Amniotic epithelial cell (primary cell): ENCODE results near the gene GNAI3.
A peak's percentile ranks its signal among the peaks of the same experiment; 100 is the strongest.

ENCODE experiments used
- DNase-seq: peaks from one replicate; pipeline ENCODE4 v3.0.0-alpha.2; 2010; ENCODE audit warnings: low read depth

GNAI3 gene

GRCh38 chr1:109546311-109547109, 1.9 kb upstream of the GNAI3 start:
- DNase-seq, result peak; percentile 81

- no peak for DNase-seq
Observed at GRCh38 chr1:109547463-109548320, 723 bp upstream of the GNAI3 start.

GRCh38 chr1:109556563-109556962, 8.1 kb downstream of the GNAI3 start:
- no peak for DNase-seq

GRCh38 chr1:109557520-109557919, 9.1 kb downstream of the GNAI3 start:
- DNase-seq, result no peak

- no peak for DNase-seq
Observed at GRCh38 chr1:109559995-109560394, 11.6 kb downstream of the GNAI3 start.

GRCh38 chr1:109564194-109564878, 15.9 kb downstream of the GNAI3 start:
- no peak for DNase-seq

GRCh38 chr1:109565241-109565640, 16.8 kb downstream of the GNAI3 start:
- peak; percentile 60 for DNase-seq

GRCh38 chr1:109566982-109567381, 18.6 kb downstream of the GNAI3 start:
- no peak for DNase-seq

- DNase-seq, result no peak
Observed at GRCh38 chr1:109567877-109568672, 19.7 kb downstream of the GNAI3 start.

GRCh38 chr1:109569323-109569722, 20.9 kb downstream of the GNAI3 start:
- DNase-seq, result no peak

GRCh38 chr1:109570414-109570813, 22.0 kb downstream of the GNAI3 start:
- peak; percentile 91 for DNase-seq

- no peak for DNase-seq
Observed at GRCh38 chr1:109573785-109574184, 25.4 kb downstream of the GNAI3 start.

- peak; percentile 21 for DNase-seq
Observed at GRCh38 chr1:109578947-109579443, 30.6 kb downstream of the GNAI3 start.

- DNase-seq, result no peak
Observed at GRCh38 chr1:109579491-109579890, 31.1 kb downstream of the GNAI3 start.

GRCh38 chr1:109582021-109582420, 33.6 kb downstream of the GNAI3 start:
- DNase-seq, result no peak

GRCh38 chr1:109584766-109585165, 36.4 kb downstream of the GNAI3 start:
- no peak for DNase-seq

- DNase-seq, result no peak
Observed at GRCh38 chr1:109586055-109586454, 37.6 kb downstream of the GNAI3 start.

- DNase-seq, result no peak
Observed at GRCh38 chr1:109589177-109589576, 40.8 kb downstream of the GNAI3 start.

- no peak for DNase-seq
Observed at GRCh38 chr1:109589679-109590078, 41.3 kb downstream of the GNAI3 start.

GRCh38 chr1:109592916-109593315, 44.5 kb downstream of the GNAI3 start:
- DNase-seq, result no peak

GRCh38 chr1:109595531-109595930, 47.1 kb downstream of the GNAI3 start:
- peak; percentile 52 for DNase-seq

GRCh38 chr1:109598156-109598555, 49.7 kb downstream of the GNAI3 start:
- peak; percentile 70 for DNase-seq
